Measurements from ENCODE around the gene TMPRSS6. TPM values are rescaled to one million over a fixed set of nuclear protein-coding genes. Genes with fewer than 3 reads are reported as not detected.

TMPRSS6 gene
- total RNA-seq, 4 donors from 2014 or later = not detected

GRCh38 chr22:37155971-37156370 is 46.5 kb upstream of the TMPRSS6 start:
- Histone ChIP-seq H3K36me3 (no peaks in the 10 kb centered on the region), H3K9me3 (peaks cover 0 to 9% (median 0%) of the 10 kb centered on the region in 3 donors), H3K4me1 (no peaks in the 10 kb centered on the region), H3K27ac (no peak overlapping the region), H3K27me3 (peaks cover 51% of the 10 kb centered on the region), H3K4me3 (no peak overlapping the region)
- TF ChIP-seq CTCF (IDR thresholded peaks at IDR 0.05) (no peak), POLR2A (IDR thresholded peaks at IDR 0.05) (no peak), POLR2AphosphoS5 (IDR thresholded peaks at IDR 0.05) (no peak), EP300 (IDR thresholded peaks at IDR 0.05) (no peak)
- 95 to 100% methylated on average over 1 to 8 of the region's 8 CpGs for WGBS, 2 donors (ENCODE audit: low coverage in 1 of 2)
- ATAC-seq = no peak

DNA sequence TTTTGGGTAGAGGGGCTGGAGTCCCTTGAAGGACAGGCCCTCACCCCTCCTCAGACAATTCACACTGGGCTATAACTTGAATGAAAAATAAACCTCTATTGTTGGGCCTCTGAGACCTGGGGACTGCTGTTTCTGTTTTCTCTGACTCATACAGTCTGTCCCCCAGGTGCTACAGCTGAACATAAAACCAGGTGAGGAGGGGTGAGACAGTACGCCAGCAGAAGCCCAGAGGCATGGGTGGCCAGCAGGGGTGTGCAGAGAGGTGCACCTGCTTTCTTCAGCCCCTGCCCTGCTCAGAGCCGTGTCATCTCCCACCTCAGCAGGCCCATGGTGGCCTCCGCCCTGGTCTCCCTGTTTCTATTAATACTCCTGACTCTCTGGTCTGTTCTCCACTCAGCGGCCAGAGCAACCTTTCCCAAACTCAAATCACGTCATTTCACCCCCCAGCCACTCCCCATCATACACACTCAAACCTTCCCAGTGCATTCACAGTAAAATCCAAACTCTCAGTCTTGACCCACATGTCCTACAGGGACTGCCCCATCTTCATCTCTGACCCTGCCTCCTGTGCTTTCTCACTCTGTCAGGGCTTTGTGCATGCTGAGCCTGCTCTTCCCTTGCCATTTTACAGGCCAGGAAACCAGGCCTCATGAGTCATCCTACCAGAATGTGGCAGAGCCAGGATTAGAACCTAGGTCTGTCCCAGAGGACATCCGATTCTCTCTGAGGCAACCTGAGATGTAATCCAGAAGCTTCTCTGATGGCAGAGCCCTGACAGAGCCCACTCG is 45.6 kb upstream of the TMPRSS6 start:
- H3K27ac ChIP-seq = no peak overlapping the region
- 50 to 61% methylated on average over 2 to 6 of the region's 7 CpGs for WGBS, 2 donors (ENCODE audit: low coverage in 1 of 2)
- peaks cover 0 to 14% (median 0%) of the 10 kb centered on the region in 3 donors for H3K9me3 ChIP-seq
- H3K4me1 ChIP-seq = no peaks in the 10 kb centered on the region
- ATAC-seq = no peak
- H3K36me3 ChIP-seq = no peaks in the 10 kb centered on the region
- no peak for TF ChIP-seq CTCF (IDR thresholded peaks at IDR 0.05)
- TF ChIP-seq EP300 (IDR thresholded peaks at IDR 0.05) = no peak
- TF ChIP-seq POLR2A (IDR thresholded peaks at IDR 0.05) = no peak
- TF ChIP-seq POLR2AphosphoS5 (IDR thresholded peaks at IDR 0.05) = no peak
- no peak overlapping the region for H3K4me3 ChIP-seq
- H3K27me3 ChIP-seq = peaks cover 51% of the 10 kb centered on the region

GRCh38 chr22:37153901-37154300 is 44.4 kb upstream of the TMPRSS6 start:
- WGBS, 2 donors (ENCODE audit: low coverage in 1 of 2) = no CpG with 5 or more reads among the region's 6 CpGs
- Histone ChIP-seq H3K4me1 (no peaks in the 10 kb centered on the region), H3K27ac (no peak overlapping the region), H3K27me3 (peaks cover 54% of the 10 kb centered on the region), H3K36me3 (no peaks in the 10 kb centered on the region), H3K9me3 (peaks cover 0 to 14% (median 0%) of the 10 kb centered on the region in 3 donors), H3K4me3 (no peak overlapping the region)
- TF ChIP-seq CTCF (IDR thresholded peaks at IDR 0.05) (no peak), POLR2AphosphoS5 (IDR thresholded peaks at IDR 0.05) (no peak), POLR2A (IDR thresholded peaks at IDR 0.05) (no peak), EP300 (IDR thresholded peaks at IDR 0.05) (no peak)
- no peak for ATAC-seq

- no peak overlapping the region for H3K4me3 ChIP-seq
- no peak overlapping the region for H3K27ac ChIP-seq
- no peak for ATAC-seq
- TF ChIP-seq POLR2A (IDR thresholded peaks at IDR 0.05) = no peak
- H3K4me1 ChIP-seq = no peaks in the 10 kb centered on the region
- peaks cover 52% of the 10 kb centered on the region for H3K27me3 ChIP-seq
- peaks cover 0 to 14% (median 0%) of the 10 kb centered on the region in 3 donors for H3K9me3 ChIP-seq
- no peaks in the 10 kb centered on the region for H3K36me3 ChIP-seq
These were observed 41.9 kb upstream of the TMPRSS6 start for GRCh38 chr22:37151401-37151800.

- peaks cover 0 to 14% (median 0%) of the 10 kb centered on the region in 3 donors for H3K9me3 ChIP-seq
- TF ChIP-seq CTCF (IDR thresholded peaks at IDR 0.05) = no peak
- no peak for TF ChIP-seq POLR2AphosphoS5 (IDR thresholded peaks at IDR 0.05)
- TF ChIP-seq POLR2A (IDR thresholded peaks at IDR 0.05) = no peak
- TF ChIP-seq EP300 (IDR thresholded peaks at IDR 0.05) = no peak
- H3K27ac ChIP-seq = no peak overlapping the region
- H3K4me1 ChIP-seq = no peaks in the 10 kb centered on the region
- ATAC-seq = no peak
- no peak overlapping the region for H3K4me3 ChIP-seq
- H3K27me3 ChIP-seq = peaks cover 53% of the 10 kb centered on the region
- H3K36me3 ChIP-seq = no peaks in the 10 kb centered on the region
These were observed 41.2 kb upstream of the TMPRSS6 start for GRCh38 chr22:37150701-37151100.
